GM23248 (cell line): ENCODE measurements around the gene TIGD3. TPM values are rescaled to one million over a fixed set of nuclear protein-coding genes. Genes with fewer than 3 reads are reported as not detected.

Experiments
- DNase-seq: peaks from one replicate; pipeline ENCODE4 v3.0.0-alpha.2; 2015
- H2AFZ ChIP-seq: fragments of 200-600 bp; sonication (generic); 2 replicates; pipeline ENCODE4 v1.6.1; 2016; ENCODE audit warnings: antibody characterized with exemption
- H3F3A ChIP-seq: fragments of 200-600 bp; sonication (generic); 2 replicates; pipeline ENCODE4 v1.6.1; 2016; ENCODE audit warnings: mild to moderate bottlenecking, antibody characterized with exemption, mixed run types; ENCODE audit not compliant: insufficient read depth
- H3K27ac ChIP-seq: fragments of 200-600 bp; sonication (generic); 2 replicates; pipeline ENCODE4 v1.5.1; 2016; ENCODE audit warnings: mild to moderate bottlenecking
- H3K27me3 ChIP-seq: fragments of 200-600 bp; sonication (generic); replicated peaks from 2 replicates; pipeline ENCODE4 v1.6.1; 2016; ENCODE audit warnings: mild to moderate bottlenecking; ENCODE audit not compliant: insufficient read depth
- H3K36me3 ChIP-seq: fragments of 200-600 bp; sonication (generic); 2 replicates; pipeline ENCODE4 v1.6.1; 2016; ENCODE audit warnings: low read depth, mild to moderate bottlenecking
- H3K4me1 ChIP-seq: fragments of 200-600 bp; sonication (generic); 2 replicates; pipeline ENCODE4 v1.6.1; 2016; ENCODE audit warnings: mild to moderate bottlenecking; ENCODE audit not compliant: insufficient read depth
- H3K4me2 ChIP-seq: fragments of 200-600 bp; sonication (generic); one replicate; pipeline ENCODE4 v1.6.1; 2016; ENCODE audit warnings: mild to moderate bottlenecking; ENCODE audit not compliant: unreplicated experiment
- H3K4me3 ChIP-seq: fragments of 200-600 bp; sonication (generic); 2 replicates; pipeline ENCODE4 v1.5.1; 2016; ENCODE audit warnings: mild to moderate bottlenecking
- H3K79me2 ChIP-seq: fragments of 200-600 bp; sonication (generic); 2 replicates; pipeline ENCODE4 v1.6.1; 2016; ENCODE audit warnings: mild to moderate bottlenecking; ENCODE audit not compliant: insufficient read depth
- H3K9ac ChIP-seq: fragments of 200-600 bp; sonication (generic); 2 replicates; pipeline ENCODE4 v1.6.1; 2016; ENCODE audit warnings: mild to moderate bottlenecking
- H3K9me2 ChIP-seq: fragments of 200-600 bp; sonication (generic); 2 replicates; pipeline ENCODE4 v1.6.1; 2016; ENCODE audit warnings: mixed run types, mild to moderate bottlenecking, moderate library complexity; ENCODE audit not compliant: insufficient read depth
- H3K9me3 ChIP-seq: fragments of 200-600 bp; sonication (generic); one replicate; pipeline ENCODE4 v1.6.1; 2017; ENCODE audit warnings: low read depth
- H4K20me1 ChIP-seq: fragments of 200-600 bp; sonication (generic); 2 replicates; pipeline ENCODE4 v1.6.0; 2016; ENCODE audit not compliant: insufficient read depth
- EZH2 ChIP-seq: fragments of 200-600 bp; sonication (generic); IDR thresholded peaks from 2 replicates; pipeline ENCODE4 v1.6.1; 2018; ENCODE audit warnings: antibody characterized with exemption, mild to moderate bottlenecking; ENCODE audit not compliant: insufficient read depth, poor library complexity, severe bottlenecking
- EZH2phosphoT487 ChIP-seq: fragments of 200-600 bp; sonication (generic); IDR thresholded peaks from 2 replicates; pipeline ENCODE4 v1.6.1; 2018; ENCODE audit warnings: antibody characterized with exemption, moderate library complexity, mild to moderate bottlenecking, low read depth; ENCODE audit not compliant: insufficient read depth
- WGBS, 2 experiments: methylation state at CpG; one replicate each; pipeline ENCODE4 v1.1.6; 2015 to 2017; ENCODE audit warnings: low lambda C conversion rate in 2 of 2, low coverage in 1 of 2; ENCODE audit errors: missing lambda C conversion rate in 2 of 2; 5-methylcytosine and 5-hydroxymethylcytosine counted together
- in situ Hi-C: fragments of 300-500 bp; cut with MboI; formaldehyde crosslinking; loops from 2 replicates; pipeline ENCODE4 v1.15.0; 2020
- polyA plus RNA-seq: library from polyadenylated mRNA; unstranded; fragments of >200 nt; fragmentation: Nextera tagmentation; extraction: Ambion mirVana; gene quantifications from 2 replicates; pipeline ENCODE4 v1.2.1, GENCODE V29; 2016
- total RNA-seq: library from RNA; depleted of rRNA; stranded (reverse); fragments of >200 nt; shearing (Covaris generic); gene quantifications from 2 replicates; pipeline ENCODE4 v1.2.3, GENCODE V29; 2014

Gene TIGD3
- total and polyA plus RNA-seq, 2 experiments from 2014 or later, result not detected

DNA sequence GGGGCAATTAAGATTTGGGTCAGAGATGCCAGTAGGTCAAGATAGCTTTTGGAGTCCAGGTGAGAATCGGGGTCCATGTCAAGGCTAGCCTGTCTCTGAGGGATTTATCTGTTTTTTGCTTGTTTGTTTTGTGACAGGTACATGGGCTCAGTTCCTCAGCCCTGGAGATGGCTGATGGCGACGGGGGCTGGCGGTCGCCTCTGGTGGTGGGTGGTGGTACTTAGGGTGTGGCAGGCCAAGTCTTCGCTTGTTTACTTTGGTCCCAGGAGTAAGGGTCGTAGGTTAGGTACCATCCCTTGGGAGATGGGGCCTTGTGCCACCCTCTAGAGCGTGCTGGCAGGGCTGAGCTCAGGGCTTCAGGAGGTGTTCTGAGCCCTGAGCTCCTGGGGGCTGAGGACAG lies 23.2 kb downstream of the TIGD3 start:
- Histone ChIP-seq H3K79me2 (peaks cover 10% of the 10 kb centered on the region), H3K27ac (no peak overlapping the region), H3K9me2 (no peaks in the 10 kb centered on the region), H3K4me3 (no peak overlapping the region), H3K9ac (no peak overlapping the region), H3K4me2 (no peak overlapping the region), H3F3A (peaks cover 2% of the 10 kb centered on the region), H3K27me3 (no peaks in the 10 kb centered on the region), H3K9me3 (no peaks in the 10 kb centered on the region), H3K36me3 (no peaks in the 10 kb centered on the region), H2AFZ (no peak overlapping the region), H4K20me1 (no peaks in the 10 kb centered on the region), H3K4me1 (peaks cover 10% of the 10 kb centered on the region)
- DNase-seq, result no peak
- in situ Hi-C loops, result loop anchor here (10.0 kb wide), 1 partner anchor 137 kb away; no protein-coding TSS in a partner anchor
- 90 to 93% methylated on average over 8 of the region's 8 CpGs for WGBS, 2 experiments
- TF ChIP-seq EZH2phosphoT487 (no peak), EZH2 (no peak)

DNA sequence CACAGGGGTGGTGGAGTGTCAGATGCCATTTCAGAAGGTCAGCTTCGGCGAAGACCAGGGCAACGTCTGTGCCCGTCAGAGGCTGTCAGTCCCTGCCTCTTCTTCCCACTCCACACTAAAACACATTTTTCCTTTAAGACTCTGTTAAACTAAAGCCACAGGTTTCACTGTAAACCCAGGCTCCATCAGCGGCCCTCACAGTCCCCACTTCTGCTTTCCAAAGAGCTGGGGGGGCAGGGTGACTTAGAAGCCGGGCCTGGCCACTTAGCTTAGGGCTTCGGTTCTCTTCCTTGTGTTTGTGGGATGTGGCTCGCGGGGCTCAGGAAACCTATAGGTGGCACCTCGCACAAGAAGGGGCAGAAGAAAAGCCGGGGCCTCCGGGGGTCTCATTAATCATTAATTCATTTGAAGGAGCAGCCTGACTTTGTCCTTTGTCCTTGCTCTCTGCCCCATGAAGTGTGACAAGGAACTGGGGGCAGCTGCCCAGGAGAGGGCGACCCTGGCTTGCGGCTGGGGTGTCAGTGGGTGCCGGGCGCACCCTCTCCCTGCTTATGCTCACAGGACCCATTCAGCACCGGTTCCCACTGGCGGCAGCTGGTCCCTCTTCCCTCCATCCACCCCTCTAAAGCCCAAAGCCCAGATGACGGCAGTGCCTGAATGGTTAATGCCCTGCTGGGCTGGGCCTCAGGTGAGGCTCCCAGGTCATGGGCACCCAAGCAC lies 23.8 kb downstream of the TIGD3 start:
- peaks cover 8% of the 10 kb centered on the region for H3F3A ChIP-seq
- no peak overlapping the region for H3K27ac ChIP-seq
- no peaks in the 10 kb centered on the region for H3K36me3 ChIP-seq
- H3K9ac ChIP-seq, result no peak overlapping the region
- no peak for DNase-seq
- no peaks in the 10 kb centered on the region for H4K20me1 ChIP-seq
- in situ Hi-C loops, result loop anchor here (10.0 kb wide), 1 partner anchor 136 kb away; no protein-coding TSS in a partner anchor
- no peak overlapping the region for H3K4me3 ChIP-seq
- H3K4me1 ChIP-seq, result peaks cover 16% of the 10 kb centered on the region
- H2AFZ ChIP-seq, result no peak overlapping the region
- no peaks in the 10 kb centered on the region for H3K9me3 ChIP-seq
- WGBS, 2 experiments, result 86 to 87% methylated on average over 18 to 19 of the region's 19 CpGs
- TF ChIP-seq EZH2 (no peak), EZH2phosphoT487 (no peak)
- no peak overlapping the region for H3K4me2 ChIP-seq
- peaks cover 10% of the 10 kb centered on the region for H3K79me2 ChIP-seq
- H3K9me2 ChIP-seq, result no peaks in the 10 kb centered on the region
- H3K27me3 ChIP-seq, result no peaks in the 10 kb centered on the region

DNA sequence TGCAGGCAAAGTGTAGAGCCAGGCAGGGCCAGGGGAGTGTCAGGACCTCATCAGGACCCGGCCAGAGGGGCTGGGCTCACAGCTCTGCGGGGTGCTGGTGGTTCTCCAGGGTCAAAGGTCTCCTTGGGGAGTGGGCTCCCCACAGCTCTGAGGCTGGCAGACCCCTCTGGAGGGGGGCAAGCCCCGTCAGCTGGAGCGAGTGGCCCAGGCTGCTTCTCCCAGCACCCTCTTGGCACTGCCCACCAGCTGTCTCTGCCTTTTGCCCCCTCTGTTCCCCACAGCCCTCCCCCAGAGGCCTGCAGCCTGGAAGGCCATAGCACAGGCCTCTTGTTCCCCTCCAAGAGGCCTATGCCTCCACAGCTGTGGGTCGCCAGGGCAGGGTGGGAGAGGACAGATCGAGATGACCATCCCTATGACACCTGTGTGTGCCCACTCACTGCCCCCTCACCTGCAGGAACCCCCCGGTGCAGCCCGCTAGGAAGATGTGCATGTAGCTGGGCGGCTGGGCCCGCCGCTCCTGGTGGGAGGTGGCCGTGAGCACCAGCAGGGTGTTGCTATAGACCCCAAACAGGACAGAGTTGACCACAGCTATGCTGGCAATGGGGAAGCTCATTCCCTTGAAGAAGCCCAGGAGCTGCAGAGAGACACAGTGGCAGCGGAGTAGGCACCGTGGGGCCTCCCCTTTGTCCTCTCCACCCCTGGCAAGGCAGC lies 24.5 kb downstream of the TIGD3 start:
- H3K79me2 ChIP-seq, result peaks cover 10% of the 10 kb centered on the region
- H3K27ac ChIP-seq, result no peak overlapping the region
- no peaks in the 10 kb centered on the region for H3K36me3 ChIP-seq
- no peak for DNase-seq
- H3F3A ChIP-seq, result peaks cover 15% of the 10 kb centered on the region
- TF ChIP-seq EZH2phosphoT487, result no peak
- no peak for TF ChIP-seq EZH2
- H3K27me3 ChIP-seq, result no peaks in the 10 kb centered on the region
- H3K9me2 ChIP-seq, result no peaks in the 10 kb centered on the region
- no peaks in the 10 kb centered on the region for H4K20me1 ChIP-seq
- H3K4me2 ChIP-seq, result no peak overlapping the region
- 95 to 97% methylated on average over 14 of the region's 14 CpGs for WGBS, 2 experiments
- peaks cover 23% of the 10 kb centered on the region for H3K4me1 ChIP-seq
- no peak overlapping the region for H2AFZ ChIP-seq
- no peak overlapping the region for H3K4me3 ChIP-seq
- H3K9me3 ChIP-seq, result no peaks in the 10 kb centered on the region
- in situ Hi-C loops, result loop anchor here (10.0 kb wide), 1 partner anchor 136 kb away; no protein-coding TSS in a partner anchor
- no peak overlapping the region for H3K9ac ChIP-seq

DNA sequence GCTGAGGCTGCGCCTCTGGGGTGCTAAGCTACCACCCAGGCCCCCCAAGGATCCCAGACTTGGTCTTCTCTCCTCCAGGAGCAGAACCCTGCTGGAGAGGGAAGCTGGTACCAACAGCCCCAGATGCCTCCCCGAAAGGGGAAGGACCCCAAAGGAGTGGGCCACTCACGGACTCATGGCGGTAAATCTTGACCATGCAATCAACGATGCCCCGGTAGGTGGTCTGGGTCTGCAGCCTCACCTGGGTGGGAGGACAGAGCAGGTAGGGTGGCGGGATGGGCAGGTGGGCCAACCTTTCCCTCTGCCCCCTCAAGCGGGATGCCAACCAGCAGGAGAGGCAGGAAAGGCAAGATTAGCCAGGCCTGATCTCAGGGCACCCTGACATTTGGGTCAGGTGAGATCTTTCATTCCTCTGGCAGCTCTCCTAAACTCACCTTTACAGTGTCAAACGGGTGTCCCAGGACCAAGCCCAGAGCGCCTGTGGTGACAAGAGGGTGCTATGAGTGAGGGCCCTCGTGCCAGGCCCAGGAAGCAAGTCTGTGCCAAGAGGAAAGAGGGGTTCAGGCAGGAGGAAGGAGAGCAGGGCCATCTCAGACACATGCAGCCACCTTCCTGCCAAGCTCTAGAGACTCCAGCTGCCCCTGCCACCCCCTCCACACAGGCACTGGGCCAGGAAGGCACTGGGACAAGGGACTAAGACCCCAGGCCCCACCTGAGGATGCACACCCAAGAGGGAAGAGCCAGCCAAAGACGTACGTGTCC lies 25.3 kb downstream of the TIGD3 start:
- Histone ChIP-seq H4K20me1 (no peaks in the 10 kb centered on the region), H3K27me3 (no peaks in the 10 kb centered on the region), H3K9me3 (no peaks in the 10 kb centered on the region), H3K36me3 (no peaks in the 10 kb centered on the region), H3K4me2 (no peak overlapping the region), H3K79me2 (peaks cover 12% of the 10 kb centered on the region), H3K9ac (no peak overlapping the region), H3K4me1 (peaks cover 27% of the 10 kb centered on the region), H3K9me2 (no peaks in the 10 kb centered on the region), H2AFZ (no peak overlapping the region), H3K27ac (no peak overlapping the region), H3K4me3 (no peak overlapping the region), H3F3A (peaks cover 23% of the 10 kb centered on the region)
- in situ Hi-C loops, result loop anchor here (10.0 kb wide), 1 partner anchor 135 kb away; no protein-coding TSS in a partner anchor
- no peak for TF ChIP-seq EZH2phosphoT487
- no peak for TF ChIP-seq EZH2
- WGBS, 2 experiments, result 92 to 94% methylated on average over 12 to 13 of the region's 13 CpGs
- no peak for DNase-seq
